Esophagus squamous epithelium (tissue), 5 donors: Measurements from ENCODE around the gene P2RY6. TPM values are rescaled to one million over a fixed set of nuclear protein-coding genes. Genes with fewer than 3 reads are reported as not detected.
A peak's percentile ranks its signal among the peaks of the same experiment; 100 is the strongest.

Source experiments
- DNase-seq: peaks from one replicate; lab custom pipeline; 2025; lab: John Stamatoyannopoulos, UW
- H3K27ac ChIP-seq, 4 donors: fragments of 200-600 bp; sonication (generic); one replicate each; pipeline ENCODE4 v1.5.1; 2016 to 2019; ENCODE audit warnings: mild to moderate bottlenecking in 1 of 4
- H3K27me3 ChIP-seq, 4 donors: fragments of 200-600 bp; sonication (generic); 1 replicate in 3 of 4; 2 replicates in 1 of 4; pipeline versions ENCODE4 v1.5.1 to v1.6.0; 2017 to 2021; ENCODE audit warnings: antibody characterized with exemption in 1 of 4
- H3K36me3 ChIP-seq, 3 donors: fragments of 200-600 bp; sonication (generic); one replicate each; pipeline ENCODE4 v1.5.1; 2016 to 2019
- H3K4me1 ChIP-seq, 3 donors: fragments of 200-600 bp; sonication (generic); one replicate each; pipeline ENCODE4 v1.5.1; 2017 to 2019
- H3K4me3 ChIP-seq, 4 donors: fragments of 200-600 bp; sonication (generic); 1 replicate in 3 of 4; 2 replicates in 1 of 4; pipeline ENCODE4 v1.5.1; 2016 to 2019; ENCODE audit warnings: mild to moderate bottlenecking in 2 of 4, moderate library complexity in 1 of 4
- H3K9me3 ChIP-seq, 3 donors: fragments of 200-600 bp; sonication (generic); one replicate each; pipeline ENCODE4 v1.5.1; 2016 to 2019
- CTCF ChIP-seq, 6 experiments: fragments of 450-650 bp in 4 of 6; fragments of 200-600 bp in 2 of 6; sonication (generic) in 2 of 6; IDR thresholded peaks; one replicate each; pipeline ENCODE4 v1.5.1; 2016 to 2019; ENCODE audit warnings: antibody characterized with exemption in 6 of 6, mild to moderate bottlenecking in 4 of 6, moderate library complexity in 4 of 6
- POLR2A ChIP-seq, 4 donors: fragments of 450-650 bp; IDR thresholded peaks; one replicate each; pipeline ENCODE4 v1.6.1; 2017; ENCODE audit warnings: antibody characterized with exemption in 4 of 4, mild to moderate bottlenecking in 4 of 4, moderate library complexity in 3 of 4
- WGBS, 2 donors: methylation state at CpG; one replicate each; pipeline ENCODE4 v1.1.5; 2018; 5-methylcytosine and 5-hydroxymethylcytosine counted together
- intact Hi-C: fragments of 100-400 bp; cut with DNase I; formaldehyde crosslinking; loops from one replicate; pipeline ENCODE4 v1.15.0; 2022
- total RNA-seq, 4 donors: library from RNA; depleted of rRNA; stranded (reverse); fragments of >200 nt; gene quantifications; one replicate each; pipeline ENCODE4 v1.1.0, GENCODE V29; 2016
- donor health status: DM: yes; HTN: yes; CAD: no.

Gene P2RY6
- total RNA-seq, 4 donors from 2014 or later = 0.26 to 3.6 (median 1.3) TPM

GRCh38 chr11:73226297-73227006 is 45.7 kb upstream of the P2RY6 start:
- intact Hi-C loops = loop anchor here (5.0 kb wide), 1 partner anchor 39 kb away; no protein-coding TSS in a partner anchor
- Histone ChIP-seq H3K27ac (peak overlapping the region in 3 of 4 donors; percentile 19 to 76 (median 71)), H3K4me1 (peaks cover 8 to 74% (median 29%) of the 10 kb centered on the region in 3 donors), H3K27me3 (no peaks in the 10 kb centered on the region), H3K4me3 (no peak overlapping the region), H3K36me3 (peaks cover 0 to 60% (median 0%) of the 10 kb centered on the region in 3 donors), H3K9me3 (no peaks in the 10 kb centered on the region)
- WGBS, 2 donors = 46 to 58% methylated on average over 4 to 8 of the region's 8 CpGs
- TF ChIP-seq POLR2A (IDR thresholded peaks at IDR 0.05) (no peak), CTCF (IDR thresholded peaks at IDR 0.05) (no peak)
- DNase-seq = no peak

- H3K36me3 ChIP-seq = peaks cover 0 to 65% (median 0%) of the 10 kb centered on the region in 3 donors
- no peaks in the 10 kb centered on the region for H3K9me3 ChIP-seq
- peak in 5 of 6 experiments; percentile 15 to 73 (median 57) for TF ChIP-seq CTCF (IDR thresholded peaks at IDR 0.05)
- no peak for TF ChIP-seq POLR2A (IDR thresholded peaks at IDR 0.05)
- peak overlapping the region; percentile 54 to 81 (median 74) for H3K27ac ChIP-seq
- peaks cover 8 to 64% (median 27%) of the 10 kb centered on the region in 3 donors for H3K4me1 ChIP-seq
- intact Hi-C loops = loop anchor here (5.0 kb wide), 1 partner anchor 40 kb away; no protein-coding TSS in a partner anchor
- no peak for DNase-seq
- WGBS, 2 donors = 35 to 50% methylated on average over 3 of the region's 12 CpGs
- H3K4me3 ChIP-seq = no peak overlapping the region
- no peaks in the 10 kb centered on the region for H3K27me3 ChIP-seq
Observed at GRCh38 chr11:73227571-73228211, 44.4 kb upstream of the P2RY6 start.

DNA sequence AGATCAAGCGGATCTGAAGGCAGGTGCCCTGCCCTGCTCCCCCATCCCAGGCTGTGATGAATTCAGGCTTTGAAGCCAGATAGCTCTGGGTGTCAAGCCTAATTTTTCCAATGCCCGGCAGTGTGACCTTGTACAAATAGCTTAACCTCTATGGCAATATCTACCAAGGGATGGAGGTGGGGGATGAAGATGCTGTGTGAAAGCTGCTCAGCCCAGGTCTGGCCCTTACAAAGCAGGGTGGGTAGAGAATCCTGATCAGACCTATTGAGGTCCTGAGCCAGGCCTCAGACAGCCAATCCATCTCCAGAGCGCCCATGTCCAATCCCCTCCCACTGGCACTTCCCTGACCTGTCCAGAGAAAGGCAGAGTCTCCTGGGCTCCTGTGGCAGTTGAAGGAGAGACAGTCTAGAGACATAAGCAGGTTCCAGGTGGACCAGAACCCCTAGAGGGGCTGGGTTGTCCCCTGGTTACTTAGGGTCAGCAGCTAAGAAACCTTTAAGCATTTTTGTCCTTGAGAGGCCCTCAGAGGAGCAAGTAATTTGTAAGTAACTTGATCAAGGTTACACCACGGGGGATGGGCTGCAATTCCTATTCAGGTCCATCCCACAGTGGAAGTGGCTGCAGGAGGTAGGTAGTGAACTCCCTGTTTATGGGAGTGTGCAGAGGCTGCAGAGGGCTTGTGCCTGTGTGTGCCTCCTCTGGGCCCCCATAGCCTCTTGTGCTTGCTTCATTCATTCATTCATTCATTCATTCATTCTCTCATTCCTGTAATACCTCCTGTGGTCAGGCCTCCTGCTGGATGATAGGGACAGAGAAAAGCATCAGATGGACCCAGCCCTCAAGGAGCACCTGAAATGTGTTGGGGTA is 43.6 kb upstream of the P2RY6 start:
- TF ChIP-seq POLR2A (IDR thresholded peaks at IDR 0.05) (no peak), CTCF (IDR thresholded peaks at IDR 0.05) (no peak)
- peaks cover 0 to 65% (median 0%) of the 10 kb centered on the region in 3 donors for H3K36me3 ChIP-seq
- H3K27ac ChIP-seq = peak overlapping the region in 3 of 4 donors; percentile 13 to 76 (median 36)
- no peak for DNase-seq
- H3K9me3 ChIP-seq = no peaks in the 10 kb centered on the region
- peaks cover 8 to 64% (median 27%) of the 10 kb centered on the region in 3 donors for H3K4me1 ChIP-seq
- no peaks in the 10 kb centered on the region for H3K27me3 ChIP-seq
- WGBS, 2 donors = 33 to 40% methylated on average over 1 to 2 of the region's 4 CpGs
- intact Hi-C loops = loop anchor here (5.0 kb wide), 1 partner anchor 41 kb away; no protein-coding TSS in a partner anchor
- H3K4me3 ChIP-seq = no peak overlapping the region

DNA sequence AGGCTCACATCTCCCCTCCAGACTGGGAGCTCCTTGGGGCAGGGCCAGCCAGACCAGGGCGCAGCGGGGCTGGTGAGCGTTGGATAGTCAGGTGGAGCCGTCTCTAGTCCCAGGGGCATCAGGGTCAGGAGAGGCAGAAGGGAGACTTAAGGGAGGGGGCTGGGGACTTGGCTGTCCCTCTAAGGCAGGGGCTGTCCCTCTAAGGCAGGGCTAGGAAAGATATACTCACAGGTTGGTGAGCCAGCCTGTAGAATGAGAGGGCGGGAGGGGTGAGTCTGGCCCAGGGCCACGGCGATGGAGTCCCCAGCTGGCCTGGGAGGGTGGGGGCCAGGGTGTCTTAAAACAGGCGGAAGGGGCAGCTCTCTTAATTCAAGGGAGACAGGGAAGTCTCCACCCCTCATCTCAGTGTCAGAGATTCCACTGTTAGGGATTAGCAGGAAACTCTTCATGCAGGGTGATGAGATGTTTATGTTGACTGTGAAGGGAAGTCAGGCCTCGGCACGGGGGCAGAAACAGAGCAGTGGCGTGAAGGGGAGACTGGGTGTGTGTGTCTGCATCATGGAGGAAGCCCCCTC is 42.7 kb upstream of the P2RY6 start:
- H3K27me3 ChIP-seq = no peaks in the 10 kb centered on the region
- H3K36me3 ChIP-seq = peaks cover 0 to 64% (median 0%) of the 10 kb centered on the region in 3 donors
- H3K9me3 ChIP-seq = no peaks in the 10 kb centered on the region
- H3K4me3 ChIP-seq = no peak overlapping the region
- no peak overlapping the region for H3K27ac ChIP-seq
- peaks cover 8 to 59% (median 27%) of the 10 kb centered on the region in 3 donors for H3K4me1 ChIP-seq
- intact Hi-C loops = loop anchor here (5.0 kb wide), 1 partner anchor 42 kb away; no protein-coding TSS in a partner anchor
- TF ChIP-seq POLR2A (IDR thresholded peaks at IDR 0.05) (no peak), CTCF (IDR thresholded peaks at IDR 0.05) (no peak)
- 65 to 83% methylated on average over 6 to 10 of the region's 11 CpGs for WGBS, 2 donors
- no peak for DNase-seq
